Mesenteric fat pad (tissue), 1 donor: ENCODE measurements around the gene GLRB. TPM values are rescaled to one million over a fixed set of nuclear protein-coding genes. Genes with fewer than 3 reads are reported as not detected.
"Not testable (repeated sequence)": the region's sequence is repeated elsewhere in the genome, so short reads cannot be mapped to it uniquely, and the experiment has no call there.

Source experiments
- DNase-seq: peaks from one replicate; pipeline ENCODE4 v3.0.0-alpha.2; 2020; ENCODE audit warnings: low spot score
- long read RNA-seq: library from polyadenylated mRNA; unstranded; transcript quantifications from one replicate; pipeline ENCODE4 v2.0.0, GENCODE V29; 2020
- total RNA-seq: library from RNA; stranded (reverse); fragmentation: NEBNext Ultra II Directional; extraction: Animal tissue kit (Norgen Biotek cat#: 25700); gene quantifications from one replicate; pipeline ENCODE4 v1.2.1, GENCODE V29; 2021
- donor health status: DM: yes; HTN: yes; CAD: no.

GLRB gene
- total RNA-seq: 3.3 TPM
- long read RNA-seq, transcript GLRB-207 (9 exons, 2,765 nt): minor isoform, 6 of 25 reads
- long read RNA-seq, transcript GLRB-201 (10 exons, 3,126 nt): major isoform, 10 of 25 reads
- long read RNA-seq, partial matches to known transcripts: 2 of 25 reads
- long read RNA-seq, other reads (novel, unspliced or antisense): 7 of 25 reads

DNA sequence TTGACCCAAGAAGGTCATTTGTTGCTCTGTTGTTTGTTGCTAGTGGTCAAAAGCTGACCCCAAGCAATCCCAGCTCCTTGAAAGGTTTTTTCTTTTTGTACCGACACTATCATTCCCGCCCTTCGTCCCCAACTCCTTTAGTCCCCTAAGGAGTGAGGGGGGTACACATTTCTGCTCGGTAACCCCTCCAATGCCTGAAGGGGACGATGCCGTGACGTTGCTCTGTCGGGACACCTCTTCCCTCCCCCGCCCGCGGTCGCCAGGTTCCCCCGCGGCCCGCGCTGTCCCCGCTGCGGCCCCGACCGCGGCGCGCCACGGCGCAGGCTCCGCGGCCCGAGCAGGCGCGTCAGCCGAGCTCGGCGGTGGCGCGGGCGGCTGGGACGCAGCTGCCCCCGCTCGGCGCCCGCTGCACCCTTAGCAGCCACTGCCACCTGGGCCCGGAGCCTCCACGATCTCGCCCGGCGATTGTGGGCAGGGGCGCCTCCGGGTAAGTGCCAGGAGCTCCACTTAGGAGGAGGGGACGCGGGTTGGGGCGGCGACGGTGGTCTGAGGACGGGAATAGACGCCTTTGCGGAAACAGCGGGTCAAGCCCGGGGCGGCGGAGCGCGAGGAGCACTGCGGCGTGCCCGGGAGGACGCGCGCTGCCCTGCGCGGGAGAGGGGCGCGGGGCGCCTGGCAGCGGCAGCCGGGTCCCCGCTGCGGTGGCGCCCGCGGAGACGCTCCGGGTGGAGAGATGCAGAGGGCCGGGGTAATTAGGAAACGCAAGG lies at the start of gene GLRB:
Gene GLRB (plus strand): TSS at position 340 of the 767 bp plus-strand sequence. CDS start 1,875 bp downstream, outside the sequence.
- DNase-seq: no peak

DNA sequence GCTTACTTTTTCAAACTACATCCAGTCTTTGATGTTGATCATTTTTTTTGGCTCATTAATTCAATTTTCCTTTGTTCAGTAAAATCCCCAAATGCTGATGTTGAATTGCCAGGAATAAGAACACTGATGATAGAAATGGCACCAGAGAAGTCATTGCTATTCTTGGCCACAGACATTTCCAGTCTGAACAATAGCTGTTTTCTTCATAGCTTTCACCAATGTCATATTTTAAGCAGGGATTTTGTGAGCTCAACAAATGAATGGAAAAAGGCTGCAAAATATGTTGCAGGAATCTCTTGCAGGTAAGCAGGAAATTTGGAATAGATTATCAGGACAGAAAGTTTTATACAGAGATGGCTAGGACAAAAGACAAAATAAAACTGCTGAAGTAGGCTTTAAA lies 40.5 kb upstream of the GLRB start:
- no peak for DNase-seq

DNA sequence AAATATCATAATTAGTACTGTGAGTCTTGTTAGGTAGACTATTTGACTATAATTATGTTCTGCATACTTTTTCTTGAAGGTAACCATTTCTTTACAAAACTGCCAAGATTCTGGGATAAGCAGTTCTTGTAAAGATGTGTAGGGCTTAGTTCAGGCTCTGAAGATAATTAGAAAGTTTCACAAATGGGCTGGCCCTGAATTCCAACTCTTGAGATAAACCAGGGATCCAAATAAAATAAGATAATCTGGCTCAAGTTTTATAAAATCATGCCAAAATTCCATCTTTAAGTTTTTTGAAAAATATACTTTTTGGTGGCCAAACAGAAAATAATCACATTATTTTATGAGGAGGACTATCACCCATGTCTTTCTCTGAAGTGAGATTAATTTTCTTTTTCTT lies 35.5 kb upstream of the GLRB start:
- no peak for DNase-seq

DNA sequence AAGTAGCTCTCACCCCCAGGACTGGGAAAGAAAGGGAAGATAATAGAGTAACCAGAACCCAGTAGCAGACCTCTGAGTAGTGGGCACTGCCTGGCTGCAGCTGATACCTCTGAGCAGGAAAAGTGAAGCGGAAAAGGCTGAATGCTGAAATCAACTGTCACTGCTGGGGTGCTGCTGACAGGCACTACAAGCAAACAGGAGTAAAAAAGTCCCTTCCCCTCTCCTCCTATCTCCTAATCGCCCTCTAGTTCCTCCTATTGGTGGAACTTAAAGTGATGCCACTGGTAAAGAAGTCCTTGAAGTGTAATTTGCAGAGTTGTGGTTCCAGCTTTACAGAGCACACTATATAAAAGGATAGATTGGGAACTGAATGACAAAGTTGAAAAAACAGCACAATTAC lies 32.8 kb upstream of the GLRB start:
- no peak for DNase-seq

DNA sequence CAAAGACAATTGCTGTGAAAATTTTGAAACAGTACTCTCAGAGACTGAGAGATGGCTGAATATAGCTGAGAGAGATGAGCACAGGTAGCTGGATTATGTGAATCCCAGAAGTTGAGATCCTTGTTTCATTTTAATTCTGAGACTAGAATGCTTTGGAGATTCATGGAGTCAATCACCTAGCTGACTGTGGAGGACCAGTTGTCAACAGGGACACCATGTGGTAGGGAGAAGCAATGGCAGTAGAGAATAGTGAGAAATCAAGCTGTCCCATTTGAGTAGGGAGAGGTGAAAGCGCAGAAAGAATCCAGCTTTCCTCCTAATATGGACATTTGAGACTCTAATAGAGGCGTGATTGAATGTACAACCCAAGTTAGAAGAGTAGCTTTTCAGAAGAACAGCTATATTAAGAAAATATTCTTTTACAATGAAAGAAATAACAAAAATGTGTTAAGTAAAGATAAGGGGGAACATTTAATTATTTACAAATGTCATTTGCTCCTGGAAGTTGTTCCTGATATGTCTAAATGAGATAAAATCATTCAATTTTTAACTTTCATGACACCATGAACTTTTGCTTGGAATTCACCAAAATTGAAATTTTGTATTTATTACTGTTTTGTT lies 30.3 kb upstream of the GLRB start:
- DNase-seq: no peak

DNA sequence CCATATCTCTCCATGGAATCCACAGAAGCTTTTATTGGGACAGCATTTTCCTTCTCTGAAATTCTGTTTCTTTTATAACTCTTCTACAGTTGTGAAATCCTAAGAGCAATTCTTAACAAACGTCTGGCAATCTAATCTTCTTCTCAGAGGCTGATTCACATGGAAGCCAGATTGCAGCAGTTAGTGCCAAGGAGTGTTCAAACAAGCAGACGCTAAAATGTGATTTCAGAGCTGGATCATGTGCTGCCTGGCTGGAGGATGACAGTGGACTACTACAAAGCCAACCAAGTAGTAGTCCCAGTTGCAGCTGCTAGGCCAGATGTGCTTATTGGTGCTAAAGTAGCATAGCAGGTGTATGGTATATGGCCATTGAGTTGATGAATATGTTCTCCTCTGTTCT lies 27.7 kb upstream of the GLRB start:
- DNase-seq: no peak

DNA sequence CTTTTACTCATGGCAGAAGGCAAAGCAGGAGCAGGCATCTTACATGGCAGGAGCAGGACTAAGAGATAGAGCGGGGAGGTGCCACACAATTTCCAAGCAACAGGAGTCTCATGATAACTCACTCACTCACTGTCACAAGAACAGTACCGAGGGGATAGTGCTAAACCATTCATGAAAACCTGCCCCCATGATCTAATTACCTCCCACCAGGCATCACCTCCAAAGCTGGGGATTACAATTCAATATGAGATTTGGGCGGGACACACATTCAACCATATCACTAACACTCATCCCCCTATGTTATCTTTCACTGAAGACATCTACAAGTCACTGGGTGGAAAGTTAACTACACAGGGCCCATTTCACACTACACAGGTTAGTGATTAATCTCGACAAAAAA lies 25.4 kb upstream of the GLRB start:
- DNase-seq: no peak

DNA sequence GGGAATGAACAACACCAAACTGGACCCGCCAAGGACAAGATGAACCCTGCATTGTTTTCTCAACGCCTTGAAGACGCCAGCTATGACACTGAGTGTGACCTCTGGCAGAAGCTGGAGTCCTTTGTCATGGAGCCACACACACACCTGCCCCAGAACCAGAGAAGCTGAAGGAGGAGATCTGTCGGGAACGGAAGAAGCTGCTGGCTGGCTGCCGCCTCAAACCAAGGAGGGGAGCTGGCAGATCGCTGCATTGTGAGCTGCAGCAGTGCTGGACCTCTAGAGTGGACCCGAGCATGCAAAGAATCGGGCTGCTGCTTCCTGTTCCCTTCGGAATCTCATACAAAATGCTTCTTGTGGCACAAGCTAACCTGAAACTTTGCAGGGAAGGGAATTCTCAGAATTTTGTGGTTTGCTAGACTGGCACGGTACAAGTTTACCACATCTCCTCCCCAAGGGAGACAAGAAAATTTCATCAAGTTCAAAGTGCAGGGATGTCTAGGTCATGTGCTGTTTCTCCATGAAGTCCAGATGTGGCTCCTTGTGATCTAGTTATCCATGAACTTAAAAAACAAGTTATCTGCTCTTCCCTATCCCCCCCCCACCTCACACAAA lies 23.4 kb upstream of the GLRB start:
- DNase-seq: no peak

DNA sequence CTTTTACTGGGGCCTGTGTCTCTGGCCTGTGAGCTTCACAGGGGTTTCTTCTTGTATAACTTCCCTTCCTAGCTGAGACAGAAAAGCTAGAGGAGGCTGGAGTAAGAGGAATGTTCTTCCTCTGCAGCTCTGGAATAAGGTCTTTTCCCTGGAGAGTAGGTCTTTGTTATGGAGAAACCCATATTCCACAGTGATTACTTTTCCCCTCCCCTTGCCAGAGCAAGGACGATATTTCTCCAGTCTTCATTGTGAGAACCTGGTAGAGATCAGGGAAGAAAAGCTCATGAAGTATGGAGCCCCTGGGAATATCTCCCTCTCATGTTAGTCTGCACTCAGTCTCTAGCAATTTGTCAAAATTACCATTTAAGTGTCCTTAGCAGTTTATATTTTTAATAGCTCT lies 18.7 kb upstream of the GLRB start:
- no peak for DNase-seq

DNA sequence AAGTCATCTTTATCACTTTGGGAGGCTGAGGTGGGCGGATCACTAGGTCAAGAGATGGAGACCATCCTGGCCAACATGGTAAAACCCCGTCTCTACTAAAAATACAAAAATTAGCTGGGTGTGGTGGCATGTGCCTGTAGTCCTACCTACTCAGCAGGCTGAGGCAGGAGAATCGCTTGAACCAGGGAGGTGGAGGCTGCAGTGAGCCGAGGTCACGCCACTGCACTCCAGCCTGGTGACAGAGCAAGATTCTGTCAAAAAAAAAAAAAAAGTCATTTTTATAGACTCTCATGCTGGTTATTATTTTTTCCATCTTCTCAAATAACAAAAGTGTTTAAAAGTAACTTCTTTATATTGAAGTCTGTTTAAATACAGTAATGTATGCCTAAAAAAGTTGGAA lies 17.1 kb upstream of the GLRB start:
- DNase-seq: not testable (repeated sequence)

DNA sequence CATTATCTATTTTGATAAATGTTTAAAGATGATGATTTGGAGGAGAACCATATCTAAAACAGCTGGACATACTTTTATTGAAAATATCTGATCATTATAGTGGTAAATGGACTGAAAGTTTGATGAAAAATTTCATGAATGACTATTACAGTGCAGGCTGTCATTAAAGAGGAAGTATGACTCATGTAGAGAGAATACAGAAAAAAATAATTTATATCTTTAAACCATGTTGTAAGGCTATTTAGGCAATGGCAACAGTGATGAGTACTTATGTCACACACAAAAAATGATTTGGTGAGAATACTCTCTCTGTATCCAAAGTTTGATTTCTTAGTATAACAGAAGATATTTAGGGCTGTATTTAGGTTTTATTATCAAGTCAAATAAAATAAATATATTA lies 3.9 kb upstream of the GLRB start:
- DNase-seq: no peak

DNA sequence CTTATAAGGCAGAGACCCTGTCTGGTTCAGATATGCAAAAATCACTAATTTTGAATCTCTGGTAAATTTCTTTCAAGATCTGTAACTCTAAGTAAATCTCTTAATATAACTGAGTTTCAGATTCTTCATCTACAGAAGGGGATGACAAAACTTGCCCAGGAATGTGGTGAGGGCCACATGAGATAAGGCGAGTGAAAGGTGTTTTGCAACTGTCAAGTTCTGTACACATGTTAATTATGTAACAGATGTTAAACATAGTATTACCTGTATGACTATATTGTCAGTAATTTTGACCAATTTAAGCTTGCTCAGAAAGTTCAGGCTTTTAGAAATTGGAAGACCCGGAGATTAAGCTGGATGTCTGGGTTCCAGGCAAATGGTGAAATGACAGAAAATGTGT lies 549 bp upstream of the GLRB start:
- DNase-seq: no peak

DNA sequence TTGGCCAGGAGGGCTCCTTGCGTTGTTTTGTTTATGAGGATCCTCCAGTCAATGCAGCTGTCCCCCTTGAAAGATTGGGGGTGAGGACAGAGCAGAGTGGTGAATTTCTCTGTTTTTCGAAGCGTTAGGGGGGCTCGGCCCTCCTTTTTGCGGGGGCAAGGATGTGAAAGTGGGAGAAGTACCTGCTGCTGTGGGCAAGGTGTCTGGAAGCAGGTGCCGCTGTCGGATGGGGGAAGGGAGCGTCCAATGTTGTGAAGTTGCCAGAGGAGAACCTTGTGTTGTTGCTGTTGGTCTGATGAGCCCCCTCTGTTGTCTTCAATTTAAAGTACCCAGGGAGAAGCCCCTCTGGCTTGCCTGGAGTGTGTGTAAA lies 613 bp downstream of the GLRB start:
- no peak for DNase-seq

DNA sequence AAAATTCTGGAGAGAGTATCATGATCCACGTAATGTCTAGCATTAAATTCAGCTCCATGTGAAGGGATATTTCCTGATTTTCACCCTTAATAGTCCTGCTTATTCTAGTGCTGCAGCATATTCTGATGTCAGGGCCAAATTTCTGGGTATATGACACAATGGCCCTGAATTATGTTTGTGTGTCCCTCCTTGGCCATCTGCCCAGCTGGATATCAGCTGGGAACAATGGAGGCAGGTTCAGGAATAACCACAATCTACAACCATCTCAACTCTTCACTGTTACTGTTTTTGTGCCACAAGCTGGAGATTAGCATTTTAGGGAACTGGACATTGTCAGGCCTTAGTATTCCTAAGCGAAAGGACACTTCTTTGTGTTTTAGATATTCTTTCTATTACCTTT lies 3.5 kb downstream of the GLRB start:
- DNase-seq: no peak

DNA sequence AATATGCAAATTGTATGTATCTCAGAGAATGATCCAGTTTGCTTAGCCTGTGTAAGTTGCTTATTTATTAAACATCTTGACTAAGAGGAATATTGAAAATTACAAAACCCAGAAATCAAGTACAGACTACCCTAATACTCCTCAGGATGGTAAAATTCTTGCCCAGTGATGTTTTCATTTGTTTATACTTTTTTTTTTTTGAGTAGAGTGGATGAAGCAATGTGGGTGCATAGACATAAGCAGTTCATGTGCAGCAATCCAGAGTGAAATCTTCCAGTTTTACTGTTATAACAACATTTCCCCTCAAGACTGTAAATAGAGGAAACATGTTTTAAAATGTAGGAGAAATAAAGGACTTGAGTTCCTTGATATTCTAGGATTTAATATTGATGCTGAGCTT lies 4.7 kb downstream of the GLRB start:
- DNase-seq: no peak

DNA sequence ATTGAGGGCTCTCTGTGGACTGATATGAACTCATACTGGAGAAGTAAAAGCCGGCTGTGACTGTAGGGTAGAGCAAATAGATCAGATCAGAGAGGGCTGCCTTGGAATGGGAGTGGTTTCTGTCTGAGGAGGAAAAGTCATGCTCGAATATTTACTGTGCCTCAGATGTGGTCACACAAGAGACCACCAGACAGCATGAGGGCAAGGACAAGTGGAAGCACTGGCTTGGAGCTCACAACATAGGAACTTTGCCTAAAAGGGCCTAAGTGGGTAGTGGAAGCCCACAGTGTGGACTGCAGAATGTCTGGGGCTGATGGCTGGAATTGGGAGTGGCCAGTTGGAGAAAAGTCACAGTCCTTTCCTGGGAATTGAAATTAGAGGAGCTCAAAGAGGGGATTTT lies 19.8 kb downstream of the GLRB start:
- no peak for DNase-seq

DNA sequence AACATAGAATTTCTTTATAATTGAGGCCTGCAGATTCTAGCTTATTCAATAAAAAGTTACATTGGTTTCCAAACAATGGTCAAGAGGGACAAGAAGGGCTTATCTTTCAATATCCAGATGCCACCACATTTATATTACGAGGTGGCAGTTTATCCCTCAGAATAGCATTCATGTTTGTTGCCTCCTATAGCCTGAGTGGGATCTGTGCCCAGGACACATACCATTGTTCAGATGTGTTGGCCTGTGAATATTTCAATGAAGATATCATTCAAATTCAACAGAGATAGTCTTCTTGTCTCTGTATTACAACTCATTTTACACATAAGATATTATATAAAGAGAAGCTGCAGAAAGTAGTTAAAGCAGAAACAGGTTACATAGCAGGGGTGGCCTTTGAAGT lies 20.5 kb downstream of the GLRB start:
- DNase-seq: no peak

DNA sequence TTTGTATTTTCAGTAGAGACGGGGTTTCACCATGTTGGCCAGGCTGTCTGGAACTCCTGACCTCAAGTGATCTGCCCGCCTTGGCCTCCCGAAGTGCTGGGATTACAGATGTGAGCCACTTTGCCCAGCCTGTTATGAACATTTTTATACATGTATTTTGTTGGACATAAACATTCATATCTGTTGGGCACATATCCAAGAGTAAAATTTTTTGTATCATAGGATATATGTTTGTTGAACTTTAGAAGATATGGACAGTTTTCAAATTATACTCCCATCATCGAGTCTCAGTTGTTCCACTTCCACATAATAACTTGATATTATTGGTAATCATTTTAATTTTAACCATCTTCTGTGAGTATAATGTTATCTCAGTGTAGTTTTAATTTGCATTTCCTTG lies 23.6 kb downstream of the GLRB start:
- DNase-seq: no peak

DNA sequence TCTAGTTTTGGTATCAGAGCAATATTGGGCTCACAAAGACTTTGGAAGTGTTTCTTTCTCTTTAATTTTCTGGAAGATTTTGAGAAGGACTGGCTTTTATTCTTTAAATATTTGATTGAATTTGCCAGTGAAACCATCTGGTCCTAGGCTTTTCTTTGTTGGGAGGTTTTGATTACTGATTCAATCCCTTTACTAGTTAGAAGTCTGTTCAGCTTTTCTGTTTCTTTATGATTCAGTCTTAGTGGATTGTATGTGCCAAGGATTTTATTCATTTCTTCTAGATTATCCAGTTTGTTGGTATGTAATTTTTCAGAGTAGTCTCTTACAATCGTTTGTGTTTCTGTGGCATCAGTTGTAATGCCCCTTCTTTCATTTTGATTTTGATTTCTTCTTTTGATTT lies 28.6 kb downstream of the GLRB start:
- no peak for DNase-seq

DNA sequence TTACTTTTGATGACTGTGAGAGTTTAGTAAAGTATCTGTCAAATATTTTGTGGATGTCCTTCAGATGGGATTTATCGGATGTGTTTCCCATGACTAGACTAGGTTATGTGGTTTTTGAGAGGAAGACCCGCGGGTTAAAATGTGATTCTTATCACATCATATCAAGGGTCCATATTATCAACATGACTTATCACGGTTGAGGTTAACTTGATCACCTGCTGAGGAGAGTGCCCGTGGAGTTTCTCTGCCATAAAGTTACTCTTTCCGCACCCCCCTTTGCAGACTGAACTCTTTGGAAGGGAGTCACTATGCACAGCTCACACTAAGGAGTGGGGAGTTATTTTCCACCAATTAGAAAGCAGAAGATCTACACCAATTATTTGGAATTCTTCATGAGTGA lies 38.7 kb downstream of the GLRB start:
- no peak for DNase-seq

DNA sequence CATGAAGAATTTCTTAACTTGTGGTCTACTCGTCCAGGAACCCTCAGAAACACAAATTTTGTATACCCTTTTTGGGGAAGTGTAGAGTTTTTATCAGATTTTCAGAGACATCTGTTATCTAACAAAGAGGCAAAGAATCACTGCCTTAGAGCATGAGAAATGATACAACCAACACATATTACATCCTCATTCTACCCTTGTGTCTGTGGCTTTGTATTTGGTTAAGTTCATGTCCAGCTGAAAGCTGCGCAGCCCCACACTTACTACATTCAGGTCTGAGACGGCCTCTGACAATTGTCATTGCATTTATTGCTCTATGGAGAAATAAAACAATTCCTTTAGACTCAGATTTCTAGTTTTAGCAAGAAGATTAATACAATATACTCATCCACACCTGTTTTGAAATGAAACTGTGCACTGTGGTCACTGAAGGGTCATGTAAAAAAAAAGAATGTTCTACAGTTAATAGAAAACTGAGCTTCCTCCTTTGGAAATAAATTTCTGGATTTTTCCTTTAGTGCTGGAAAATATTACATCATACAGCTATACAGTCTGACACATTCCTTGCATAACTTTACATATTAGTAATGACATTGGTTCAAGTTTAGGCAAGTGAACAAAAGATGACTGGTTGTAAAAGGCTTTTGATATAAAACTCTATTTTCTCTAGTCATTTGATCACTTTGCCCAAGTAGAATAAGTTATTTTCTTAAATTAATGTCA lies 39.8 kb downstream of the GLRB start:
- DNase-seq: no peak

DNA sequence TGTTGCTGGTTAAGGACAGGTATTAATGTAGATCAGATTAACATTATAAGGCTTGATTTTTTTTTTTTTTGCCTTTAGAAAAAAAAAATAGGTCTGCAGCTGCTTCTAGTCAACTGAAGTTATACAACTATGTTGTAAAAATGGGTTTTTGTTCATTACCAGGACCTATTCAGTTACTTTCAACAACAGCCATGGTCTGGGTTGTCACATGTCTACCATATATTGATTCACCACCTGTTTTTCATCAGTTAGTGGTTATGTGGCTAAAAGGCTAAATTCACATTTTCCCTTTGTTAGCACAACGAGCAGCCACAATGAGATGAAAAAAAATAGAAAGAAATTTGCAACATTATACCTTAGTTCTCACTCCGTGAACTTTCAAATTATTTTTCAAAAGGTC lies 45.5 kb downstream of the GLRB start:
- DNase-seq: no peak
